ENCODE results near the gene IGF1.

Gene IGF1

GRCh38 chr12:102376181-102376747 is 104.1 kb downstream of the IGF1 start:
- DNase-seq (ENCODE audit: low read depth), result no peak
- no peak overlapping the region for H3K4me3 ChIP-seq (ENCODE audit: low read depth, low read length)
- no peak for TF ChIP-seq CTCF (IDR thresholded peaks at IDR 0.05; ENCODE audit: low read depth, low read length, missing control alignments)

- no peak for DNase-seq (ENCODE audit: low read depth)
- no peak overlapping the region for H3K4me3 ChIP-seq (ENCODE audit: low read depth, low read length)
- TF ChIP-seq CTCF (IDR thresholded peaks at IDR 0.05; ENCODE audit: low read depth, low read length, missing control alignments), result no peak
These were observed 106.2 kb downstream of the IGF1 start for GRCh38 chr12:102374190-102374589.

GRCh38 chr12:102372087-102372486 is 108.3 kb downstream of the IGF1 start:
- no peak for TF ChIP-seq CTCF (IDR thresholded peaks at IDR 0.05; ENCODE audit: low read depth, low read length, missing control alignments)

GRCh38 chr12:102371165-102371564 is 109.2 kb downstream of the IGF1 start:
- H3K4me3 ChIP-seq (ENCODE audit: low read depth, low read length), result no peak overlapping the region
- TF ChIP-seq CTCF (IDR thresholded peaks at IDR 0.05; ENCODE audit: low read depth, low read length, missing control alignments), result no peak
- DNase-seq (ENCODE audit: low read depth), result no peak

More at GRCh38 chr12:102372087-102372486, 108.3 kb downstream of the IGF1 start:
- no peak for DNase-seq (ENCODE audit: low read depth)
- no peak overlapping the region for H3K4me3 ChIP-seq (ENCODE audit: low read depth, low read length)

GRCh38 chr12:102369876-102370275 is 110.5 kb downstream of the IGF1 start:
- no peak for DNase-seq (ENCODE audit: low read depth)

GRCh38 chr12:102365365-102365764 is 115.0 kb downstream of the IGF1 start:
- TF ChIP-seq CTCF (IDR thresholded peaks at IDR 0.05; ENCODE audit: low read depth, low read length, missing control alignments), result no peak
- no peak for DNase-seq (ENCODE audit: low read depth)
- H3K4me3 ChIP-seq (ENCODE audit: low read depth, low read length), result no peak overlapping the region

More at GRCh38 chr12:102369876-102370275, 110.5 kb downstream of the IGF1 start:
- TF ChIP-seq CTCF (IDR thresholded peaks at IDR 0.05; ENCODE audit: low read depth, low read length, missing control alignments), result no peak
- no peak overlapping the region for H3K4me3 ChIP-seq (ENCODE audit: low read depth, low read length)

GRCh38 chr12:102364709-102365108 is 115.7 kb downstream of the IGF1 start:
- TF ChIP-seq CTCF (IDR thresholded peaks at IDR 0.05; ENCODE audit: low read depth, low read length, missing control alignments), result no peak

More at GRCh38 chr12:102364709-102365108, 115.7 kb downstream of the IGF1 start:
- DNase-seq (ENCODE audit: low read depth), result no peak
- H3K4me3 ChIP-seq (ENCODE audit: low read depth, low read length), result no peak overlapping the region
